Esophagus (tissue), 2 donors: ENCODE data around the gene ITM2B. TPM values are rescaled to one million over a fixed set of nuclear protein-coding genes. Genes with fewer than 3 reads are reported as not detected.

Experiments used
- H3K27ac ChIP-seq, 2 donors: one replicate each; pipeline ENCODE4 v1.5.1; 2013; ENCODE audit warnings: low read depth in 2 of 2, mild to moderate bottlenecking in 2 of 2, inconsistent platforms in 1 of 2, low read length in 1 of 2, moderate library complexity in 1 of 2
- H3K27me3 ChIP-seq, 2 donors: one replicate each; pipeline ENCODE4 v1.6.1; 2013; ENCODE audit warnings: low read length in 2 of 2, control low read depth in 1 of 2, mild to moderate bottlenecking in 1 of 2; ENCODE audit not compliant: insufficient read depth in 2 of 2, control insufficient read depth in 1 of 2
- H3K36me3 ChIP-seq, 2 donors: one replicate each; pipeline ENCODE4 v1.6.1; 2013; ENCODE audit warnings: low read length in 1 of 2; ENCODE audit not compliant: control insufficient read depth in 2 of 2, insufficient read depth in 2 of 2
- H3K4me1 ChIP-seq, 2 donors: one replicate each; pipeline ENCODE4 v1.6.1; 2013; ENCODE audit warnings: low read length in 1 of 2; ENCODE audit not compliant: control insufficient read depth in 2 of 2, insufficient read depth in 2 of 2
- H3K4me3 ChIP-seq, 2 donors: one replicate each; pipeline ENCODE4 v1.5.1; 2013; ENCODE audit warnings: low read length in 2 of 2, mild to moderate bottlenecking in 2 of 2, low read depth in 1 of 2, moderate library complexity in 1 of 2
- H3K9me3 ChIP-seq, 2 donors: one replicate each; pipeline ENCODE4 v1.6.1; 2013; ENCODE audit warnings: mild to moderate bottlenecking in 2 of 2, low read depth in 1 of 2, low read length in 1 of 2, moderate library complexity in 1 of 2; ENCODE audit not compliant: control insufficient read depth in 2 of 2, insufficient read depth in 1 of 2
- WGBS, 2 donors: extraction: QIAGEN DNeasy Blood & Tissue Kit; methylation state at CpG; one replicate each; pipeline ENCODE4 v1.1.7; 2013; 5-methylcytosine and 5-hydroxymethylcytosine counted together
- polyA plus RNA-seq, 2 donors: library from polyadenylated mRNA; stranded (reverse); fragments of 200-250 nt; gene quantifications; one replicate each; pipeline ENCODE4 v1.2.3, GENCODE V29; 2013
- donor health status: healthy with polysubstance abuse.
- donor health status: Bipolar disorder and iron deficiency.

ITM2B gene
- polyA plus RNA-seq, 2 donors: 340 to 473 TPM

DNA sequence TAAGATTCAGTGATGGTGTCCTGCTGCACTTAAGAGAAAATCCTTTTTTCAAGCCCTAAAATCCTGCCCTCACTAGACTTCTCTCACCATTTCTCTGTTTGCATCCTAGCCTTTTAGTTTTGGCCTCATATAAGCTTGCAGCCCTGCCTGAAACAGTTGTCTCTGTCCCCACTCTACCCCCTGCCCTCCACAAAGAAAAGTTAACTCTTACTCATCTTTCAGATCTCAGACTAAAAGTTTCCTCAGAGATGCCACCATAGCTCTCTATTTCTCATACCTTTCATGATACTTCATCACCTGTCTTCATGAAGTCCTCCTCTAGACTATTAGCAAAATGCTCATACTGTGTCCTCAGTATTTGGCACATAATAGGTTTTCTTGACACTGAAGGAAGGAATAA lies 33.1 kb downstream of the ITM2B start:
- peaks cover 5 to 7% of the 10 kb centered on the region in 2 donors for H3K36me3 ChIP-seq
- H3K9me3 ChIP-seq: no peaks in the 10 kb centered on the region
- H3K27ac ChIP-seq: no peak overlapping the region
- no peaks in the 10 kb centered on the region for H3K27me3 ChIP-seq
- no peak overlapping the region for H3K4me3 ChIP-seq
- no peaks in the 10 kb centered on the region for H3K4me1 ChIP-seq

DNA sequence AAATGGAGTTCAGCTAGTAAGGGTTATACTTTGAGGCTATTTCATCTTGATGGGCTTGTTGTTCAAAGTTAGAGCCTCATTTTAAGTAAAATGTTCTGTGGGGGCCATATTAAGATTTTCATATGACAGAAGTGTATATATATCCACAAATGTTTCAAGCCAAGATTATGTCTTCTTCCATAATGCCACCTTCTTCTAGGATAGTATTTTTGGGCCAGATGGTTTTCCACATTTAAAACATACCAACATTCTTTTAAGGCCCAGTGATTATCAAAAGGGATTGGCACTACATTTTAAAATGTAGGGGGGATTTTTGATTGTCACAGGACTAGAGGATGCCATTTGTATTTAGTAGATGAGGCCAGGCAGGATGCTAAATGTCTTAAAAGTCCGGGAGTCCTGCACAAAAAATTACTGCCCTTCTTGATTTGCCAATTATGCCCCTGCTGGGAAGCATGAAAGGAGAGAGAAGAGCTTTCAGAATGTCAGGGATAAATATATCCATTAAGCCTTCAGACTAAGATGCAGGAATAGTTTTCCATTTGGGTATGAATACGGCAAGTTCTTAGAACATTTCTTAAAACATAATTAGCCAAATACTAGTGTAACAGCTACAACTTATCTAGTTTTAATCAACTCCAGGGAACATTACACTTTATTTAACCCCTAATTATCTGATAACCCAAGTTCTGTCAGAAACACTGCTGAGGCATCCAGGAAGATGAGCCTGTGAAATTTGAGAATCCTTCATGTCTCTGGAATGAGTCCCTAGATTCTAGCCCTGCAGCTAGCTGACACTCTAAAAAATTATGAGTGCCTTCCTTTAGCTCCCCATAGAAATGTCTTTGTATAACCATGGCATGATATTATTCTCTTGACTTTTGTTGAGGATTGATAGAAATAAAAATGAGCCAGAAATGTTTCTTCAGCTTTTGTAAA lies 34.0 kb downstream of the ITM2B start:
- WGBS, 2 donors: 90 to 92% methylated on average over 2 of the region's 2 CpGs
- Histone ChIP-seq H3K27me3 (no peaks in the 10 kb centered on the region), H3K4me1 (no peaks in the 10 kb centered on the region), H3K27ac (no peak overlapping the region), H3K36me3 (peaks cover 5 to 7% of the 10 kb centered on the region in 2 donors), H3K9me3 (no peaks in the 10 kb centered on the region), H3K4me3 (no peak overlapping the region)

DNA sequence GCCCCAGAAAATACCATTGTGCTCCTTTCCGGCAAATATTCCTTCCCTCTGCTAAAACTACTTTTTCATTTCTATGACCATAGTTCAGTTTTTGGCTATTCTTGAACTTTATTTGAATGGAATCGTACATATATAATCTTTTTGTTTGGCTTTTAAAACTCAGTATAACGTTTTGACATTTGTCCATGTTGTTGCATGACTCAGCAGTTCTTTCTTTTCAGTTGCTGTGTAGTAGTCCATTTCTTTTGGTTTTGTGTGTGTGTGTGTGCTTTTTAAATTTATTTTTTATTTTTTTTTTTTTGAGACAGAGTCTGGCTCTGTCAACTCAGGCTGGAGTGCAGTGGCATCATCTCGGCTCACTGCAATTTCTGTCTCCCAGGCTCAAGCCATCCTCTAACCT lies 35.0 kb downstream of the ITM2B start:
- H3K4me3 ChIP-seq: no peak overlapping the region

DNA sequence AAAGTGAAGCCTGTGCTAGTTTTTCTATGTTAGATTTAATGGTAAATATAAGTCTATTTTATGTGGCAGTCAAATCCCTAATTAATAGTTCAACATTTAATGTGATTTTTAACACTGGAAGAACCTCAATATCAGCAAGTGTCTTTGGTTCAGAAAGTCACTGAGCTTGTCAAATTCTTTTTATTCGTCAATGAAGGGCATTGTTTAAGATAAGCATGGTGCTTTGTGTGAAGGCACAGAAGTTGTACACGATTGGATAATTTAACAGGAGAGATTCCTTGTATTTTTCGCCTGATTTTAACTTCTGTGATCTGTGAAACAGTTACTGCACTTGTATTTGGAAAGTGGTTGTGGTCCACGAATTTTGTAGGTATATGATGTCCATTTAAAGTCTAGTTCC lies 40.3 kb downstream of the ITM2B start:
- Histone ChIP-seq H3K36me3 (peaks cover 0 to 5% of the 10 kb centered on the region in 2 donors), H3K4me3 (no peak overlapping the region), H3K27ac (no peak overlapping the region), H3K4me1 (no peaks in the 10 kb centered on the region), H3K9me3 (no peaks in the 10 kb centered on the region), H3K27me3 (no peaks in the 10 kb centered on the region)
- 84 to 90% methylated on average over 4 of the region's 4 CpGs for WGBS, 2 donors

More for the DNA sequence above, 35.0 kb downstream of the ITM2B start:
- Histone ChIP-seq H3K9me3 (no peaks in the 10 kb centered on the region), H3K4me1 (no peaks in the 10 kb centered on the region), H3K27me3 (no peaks in the 10 kb centered on the region), H3K36me3 (peaks cover 5 to 7% of the 10 kb centered on the region in 2 donors), H3K27ac (no peak overlapping the region)
- WGBS, 2 donors: 90 to 91% methylated on average over 4 of the region's 4 CpGs

DNA sequence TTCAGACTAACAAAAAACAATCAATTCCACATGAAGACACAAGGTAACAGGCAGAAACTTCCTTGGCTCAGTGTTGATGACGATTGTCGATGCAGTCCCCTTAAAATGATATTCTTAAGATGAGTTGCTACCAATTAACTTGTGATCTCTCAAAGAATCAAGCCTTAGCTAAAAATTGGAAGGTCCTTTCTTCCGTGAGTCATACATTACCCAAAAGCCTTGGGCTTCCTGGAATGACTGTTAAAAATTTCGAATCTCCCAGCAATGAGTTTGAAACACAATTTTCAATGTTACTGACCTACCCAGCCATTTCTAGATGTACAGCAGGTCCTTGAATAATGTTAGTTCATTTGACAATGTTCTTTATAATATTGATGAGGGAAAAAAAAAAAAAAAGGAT lies 42.5 kb downstream of the ITM2B start:
- no peaks in the 10 kb centered on the region for H3K27me3 ChIP-seq
- H3K36me3 ChIP-seq: no peaks in the 10 kb centered on the region
- no peaks in the 10 kb centered on the region for H3K9me3 ChIP-seq
- H3K4me3 ChIP-seq: no peak overlapping the region
- WGBS, 2 donors: 69 to 74% methylated on average over 4 of the region's 4 CpGs
- H3K27ac ChIP-seq: no peak overlapping the region
- no peaks in the 10 kb centered on the region for H3K4me1 ChIP-seq

DNA sequence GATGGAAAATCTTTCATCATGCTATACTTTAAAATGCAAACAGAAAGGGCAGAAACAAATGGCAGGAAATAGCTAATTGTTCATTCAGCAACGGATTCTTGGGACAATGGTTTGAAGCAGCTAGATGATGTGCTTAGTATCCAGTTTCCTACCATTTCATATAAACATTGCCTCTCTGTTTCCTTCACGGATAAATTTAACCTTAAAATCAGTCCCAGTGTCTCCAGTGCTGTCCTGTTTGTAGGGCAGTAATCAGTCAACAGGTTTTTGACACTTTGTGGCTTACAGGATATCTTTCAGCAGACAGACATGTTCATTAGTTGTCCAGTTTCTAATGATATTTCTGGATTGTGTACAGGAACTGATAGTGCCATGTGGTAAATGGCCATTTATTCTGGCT lies 45.8 kb downstream of the ITM2B start:
- no peak overlapping the region for H3K27ac ChIP-seq
- H3K36me3 ChIP-seq: no peaks in the 10 kb centered on the region
- 45 to 53% methylated on average over 2 of the region's 2 CpGs for WGBS, 2 donors
- no peaks in the 10 kb centered on the region for H3K27me3 ChIP-seq
- H3K9me3 ChIP-seq: no peaks in the 10 kb centered on the region
- no peaks in the 10 kb centered on the region for H3K4me1 ChIP-seq
- no peak overlapping the region for H3K4me3 ChIP-seq

DNA sequence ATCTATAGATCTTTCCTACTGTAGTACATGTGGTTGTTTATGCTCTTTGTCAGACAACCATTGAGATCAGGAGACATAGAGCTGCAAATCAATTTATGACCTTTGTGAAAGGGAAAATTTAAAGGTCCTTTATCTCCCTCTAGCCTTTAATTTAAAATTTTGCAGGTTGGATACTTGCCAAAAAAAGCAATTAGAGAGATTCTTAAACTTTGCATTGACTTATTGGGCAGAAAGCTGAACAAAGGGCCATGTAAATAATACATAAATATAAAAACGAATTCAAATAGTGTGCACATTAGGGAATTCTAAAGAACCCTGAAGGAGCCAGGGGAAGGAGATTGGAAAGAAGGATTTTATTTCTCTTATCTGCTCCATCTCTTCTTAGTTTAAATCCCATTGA lies 48.5 kb downstream of the ITM2B start:
- no peak overlapping the region for H3K27ac ChIP-seq
- no peak overlapping the region for H3K4me3 ChIP-seq
- H3K27me3 ChIP-seq: no peaks in the 10 kb centered on the region
- 66 to 70% methylated on average over 1 of the region's 1 CpG for WGBS, 2 donors
- no peaks in the 10 kb centered on the region for H3K4me1 ChIP-seq
- H3K9me3 ChIP-seq: no peaks in the 10 kb centered on the region
- no peaks in the 10 kb centered on the region for H3K36me3 ChIP-seq

DNA sequence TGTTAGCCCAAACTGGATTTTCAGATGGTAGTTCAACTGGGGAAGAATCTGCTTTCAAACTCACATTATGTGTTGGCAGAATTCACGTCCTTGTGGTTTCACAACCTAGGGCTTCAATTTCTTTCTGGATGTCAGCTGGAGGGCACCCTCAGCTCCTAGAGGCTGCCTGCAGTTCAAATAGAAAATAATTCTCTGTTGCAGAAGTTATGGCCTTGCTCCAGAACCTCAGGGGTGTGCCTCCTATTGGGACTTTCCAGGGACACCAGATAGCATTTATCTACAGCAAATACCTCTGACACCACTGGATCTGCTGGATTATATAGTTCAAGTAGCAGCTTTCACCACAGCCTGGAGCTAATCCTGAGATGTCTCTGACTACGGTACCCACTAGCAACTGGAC lies 58.7 kb downstream of the ITM2B start:
- 31 to 43% methylated on average over 2 of the region's 2 CpGs for WGBS, 2 donors
- no peak overlapping the region for H3K4me3 ChIP-seq
- H3K27ac ChIP-seq: no peak overlapping the region
- no peaks in the 10 kb centered on the region for H3K4me1 ChIP-seq
- H3K9me3 ChIP-seq: no peaks in the 10 kb centered on the region
- H3K27me3 ChIP-seq: no peaks in the 10 kb centered on the region
- H3K36me3 ChIP-seq: no peaks in the 10 kb centered on the region

DNA sequence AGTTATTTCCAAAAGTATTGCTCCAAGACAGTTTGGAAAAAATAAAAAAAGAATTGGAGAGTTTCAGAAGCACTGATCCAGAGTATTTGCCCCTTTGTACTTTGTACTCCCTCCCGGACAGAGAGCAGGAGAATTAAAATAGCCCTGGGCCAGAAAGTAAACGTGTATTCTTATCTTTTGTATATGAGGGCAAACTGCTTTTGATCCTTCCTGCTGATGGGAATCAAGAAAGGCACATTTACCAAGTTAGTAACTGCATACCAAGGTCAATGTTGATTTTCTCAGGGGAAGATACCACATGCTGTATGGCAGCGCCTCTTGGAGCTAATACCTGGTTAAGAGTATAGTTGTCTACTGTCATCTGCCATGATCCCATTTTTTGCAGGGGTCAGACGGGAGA lies 59.6 kb downstream of the ITM2B start:
- Histone ChIP-seq H3K27me3 (no peaks in the 10 kb centered on the region), H3K36me3 (no peaks in the 10 kb centered on the region), H3K4me1 (no peaks in the 10 kb centered on the region), H3K27ac (no peak overlapping the region), H3K9me3 (no peaks in the 10 kb centered on the region), H3K4me3 (no peak overlapping the region)
- 68 to 73% methylated on average over 4 of the region's 4 CpGs for WGBS, 2 donors

DNA sequence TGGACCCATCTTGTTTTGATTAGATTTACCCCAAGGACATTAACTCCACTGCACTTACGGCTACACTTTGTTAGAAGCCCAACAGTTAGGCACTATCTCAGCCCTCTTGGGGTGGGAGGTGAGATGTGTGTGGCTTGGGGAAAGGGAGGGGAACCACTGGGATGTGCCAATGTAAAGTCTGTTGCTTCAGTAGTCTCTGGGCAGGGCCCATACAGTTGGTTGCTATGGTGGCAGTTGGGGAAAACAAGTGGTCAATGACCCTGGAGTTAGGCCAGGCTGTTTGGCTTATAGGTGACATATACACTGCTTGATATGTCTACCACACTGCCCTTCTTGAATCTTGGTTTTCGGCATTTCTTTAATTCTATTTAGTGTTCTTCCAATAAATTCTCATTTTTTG lies 61.6 kb downstream of the ITM2B start:
- Histone ChIP-seq H3K4me3 (no peak overlapping the region), H3K36me3 (no peaks in the 10 kb centered on the region), H3K27me3 (no peaks in the 10 kb centered on the region), H3K9me3 (no peaks in the 10 kb centered on the region), H3K4me1 (no peaks in the 10 kb centered on the region), H3K27ac (no peak overlapping the region)
- WGBS, 2 donors: 91 to 99% methylated on average over 2 of the region's 2 CpGs
